ENCODE measurements around the gene PTX3. TPM values are rescaled to one million over a fixed set of nuclear protein-coding genes. Genes with fewer than 3 reads are reported as not detected.

PTX3 gene
- total and polyA plus RNA-seq, 4 donors, result 0.17 to 0.66 (median 0.28) TPM; not detected in 1

- no peak overlapping the region for H3K4me3 ChIP-seq (ENCODE audit: low read depth in 1 of 3, low read length in 3 of 3)
- TF ChIP-seq GABPA (IDR thresholded peaks at IDR 0.05 in 1 of 2, conservative IDR thresholded peaks at IDR 0.05 in 1 of 2) (no peak), REST (IDR thresholded peaks at IDR 0.05) (no peak), ZBTB33 (IDR thresholded peaks at IDR 0.05) (no peak), NR2F2 (IDR thresholded peaks at IDR 0.05) (no peak), HNF4A (conservative IDR thresholded peaks at IDR 0.05) (no peak), HNF4G (IDR thresholded peaks at IDR 0.05) (no peak), SP1 (IDR thresholded peaks at IDR 0.05) (no peak), EGR1 (IDR thresholded peaks at IDR 0.05; ENCODE audit: low read depth in 2 of 2) (no peak), YY1 (IDR thresholded peaks at IDR 0.05) (no peak), FOXA2 (IDR thresholded peaks at IDR 0.05) (no peak)
- no peak for DNase-seq (ENCODE audit: low spot score)
- H3K4me1 ChIP-seq (ENCODE audit: control insufficient read depth in 4 of 4, insufficient read depth in 4 of 4, low read length in 3 of 4), result no peaks in the 10 kb centered on the region
- no peaks in the 10 kb centered on the region for H3K27me3 ChIP-seq (ENCODE audit: control insufficient read depth in 4 of 4, insufficient read depth in 4 of 4, low read length in 3 of 4)
- H3K27ac ChIP-seq (ENCODE audit: low read depth in 1 of 2, low read length in 2 of 2), result no peak overlapping the region
- WGBS, result 76% methylated on average over 2 of the region's 2 CpGs
- H3K9me3 ChIP-seq (ENCODE audit: control insufficient read depth in 4 of 4, low read length in 3 of 4), result no peaks in the 10 kb centered on the region
- no peaks in the 10 kb centered on the region for H3K36me3 ChIP-seq (ENCODE audit: control insufficient read depth in 4 of 4, insufficient read depth in 3 of 4, low read depth in 1 of 4, low read length in 3 of 4)
- H3K9ac ChIP-seq (ENCODE audit: low read depth in 1 of 2, low read length in 2 of 2), result no peak overlapping the region
Observed at GRCh38 chr3:157405457-157405856, 31.2 kb upstream of the PTX3 start.

GRCh38 chr3:157406394-157406793 is 30.3 kb upstream of the PTX3 start:
- Histone ChIP-seq H3K27ac (ENCODE audit: low read depth in 1 of 2, low read length in 2 of 2) (no peak overlapping the region), H3K36me3 (ENCODE audit: control insufficient read depth in 4 of 4, insufficient read depth in 3 of 4, low read depth in 1 of 4, low read length in 3 of 4) (no peaks in the 10 kb centered on the region), H3K4me3 (ENCODE audit: low read depth in 1 of 3, low read length in 3 of 3) (no peak overlapping the region), H3K27me3 (ENCODE audit: control insufficient read depth in 4 of 4, insufficient read depth in 4 of 4, low read length in 3 of 4) (no peaks in the 10 kb centered on the region), H3K9ac (ENCODE audit: low read depth in 1 of 2, low read length in 2 of 2) (no peak overlapping the region), H3K9me3 (ENCODE audit: control insufficient read depth in 4 of 4, low read length in 3 of 4) (peaks cover 0 to 2% (median 0%) of the 10 kb centered on the region in 4 donors), H3K4me1 (ENCODE audit: control insufficient read depth in 4 of 4, insufficient read depth in 4 of 4, low read length in 3 of 4) (no peaks in the 10 kb centered on the region)
- no peak for DNase-seq (ENCODE audit: low spot score)
- TF ChIP-seq NR2F2 (IDR thresholded peaks at IDR 0.05), result no peak
- TF ChIP-seq RAD21 (IDR thresholded peaks at IDR 0.05), result no peak
- TF ChIP-seq HNF4A (conservative IDR thresholded peaks at IDR 0.05), result no peak
- WGBS, result 73% methylated on average over 5 of the region's 5 CpGs

DNA sequence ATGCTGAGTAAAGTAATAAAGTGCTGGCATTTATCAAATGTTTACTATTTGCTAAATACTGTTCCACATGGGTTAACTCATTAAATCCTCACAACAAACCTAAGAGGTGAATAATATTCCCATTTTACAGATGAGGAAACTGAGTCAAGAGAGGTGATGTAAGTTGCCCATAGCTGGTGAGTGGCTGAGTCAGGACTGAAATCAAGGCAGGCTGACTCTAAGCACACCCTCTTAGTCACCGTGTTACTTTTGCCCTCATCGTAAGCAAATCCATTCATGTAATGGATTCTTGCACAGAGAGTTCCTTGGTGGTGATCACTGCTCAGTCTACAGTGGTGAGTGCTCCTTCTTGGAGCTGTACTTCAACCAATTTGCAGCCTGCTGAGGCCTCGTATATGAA is 28.9 kb upstream of the PTX3 start:
- Histone ChIP-seq H3K4me1 (ENCODE audit: control insufficient read depth in 4 of 4, insufficient read depth in 4 of 4, low read length in 3 of 4) (no peaks in the 10 kb centered on the region), H3K27ac (ENCODE audit: low read depth in 1 of 2, low read length in 2 of 2) (no peak overlapping the region), H3K4me3 (ENCODE audit: low read depth in 1 of 3, low read length in 3 of 3) (no peak overlapping the region), H3K9me3 (ENCODE audit: control insufficient read depth in 4 of 4, low read length in 3 of 4) (peaks cover 0 to 2% (median 0%) of the 10 kb centered on the region in 4 donors), H3K36me3 (ENCODE audit: control insufficient read depth in 4 of 4, insufficient read depth in 3 of 4, low read depth in 1 of 4, low read length in 3 of 4) (no peaks in the 10 kb centered on the region), H3K27me3 (ENCODE audit: control insufficient read depth in 4 of 4, insufficient read depth in 4 of 4, low read length in 3 of 4) (no peaks in the 10 kb centered on the region), H3K9ac (ENCODE audit: low read depth in 1 of 2, low read length in 2 of 2) (no peak overlapping the region)
- 88% methylated on average over 3 of the region's 3 CpGs for WGBS
- DNase-seq (ENCODE audit: low spot score), result no peak
- TF ChIP-seq, protein P1, sequence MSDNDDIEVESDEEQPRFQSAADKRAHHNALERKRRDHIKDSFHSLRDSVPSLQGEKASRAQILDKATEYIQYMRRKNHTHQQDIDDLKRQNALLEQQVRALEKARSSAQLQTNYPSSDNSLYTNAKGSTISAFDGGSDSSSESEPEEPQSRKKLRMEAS (IDR thresholded peaks at IDR 0.05), result no peak
- TF ChIP-seq REST (IDR thresholded peaks at IDR 0.05), result no peak
- no peak for TF ChIP-seq RXRA (IDR thresholded peaks at IDR 0.05)
- TF ChIP-seq YY1 (IDR thresholded peaks at IDR 0.05), result no peak
- TF ChIP-seq EGR1 (IDR thresholded peaks at IDR 0.05; ENCODE audit: low read depth in 2 of 2), result no peak
- TF ChIP-seq ATF3 (IDR thresholded peaks at IDR 0.05), result no peak
- TF ChIP-seq TAF1 (conservative IDR thresholded peaks at IDR 0.05), result no peak
- no peak for TF ChIP-seq ZBTB33 (IDR thresholded peaks at IDR 0.05)
- no peak for TF ChIP-seq SP1 (IDR thresholded peaks at IDR 0.05)
